Naive B cell (primary cell): ENCODE data around the gene CCNY. TPM values are rescaled to one million over a fixed set of nuclear protein-coding genes. Genes with fewer than 3 reads are reported as not detected.
A peak's percentile ranks its signal among the peaks of the same experiment; 100 is the strongest.

Source experiments
- ATAC-seq, 2 donors: fragments of 150-1000 bp; cut with Tn5 transposase; 2 replicates each; pipeline ENCODE4 v1.10.0; 2021; ENCODE audit warnings: low read depth in 2 of 2, mild to moderate bottlenecking in 2 of 2, moderate library complexity in 2 of 2
- DNase-seq: peaks from one replicate; pipeline ENCODE4 v3.0.0; 2022
- H3K27ac Mint-ChIP-seq, 6 donors: one replicate each; pipeline ENCODE4 v1.8.0; 2020 to 2022; ENCODE audit warnings: mild to moderate bottlenecking in 6 of 6, mixed read lengths in 6 of 6, moderate library complexity in 5 of 6, inconsistent platforms in 2 of 6
- H3K27me3 Mint-ChIP-seq, 3 donors: one replicate each; pipeline ENCODE4 v1.8.0; 2021 to 2022; ENCODE audit warnings: mixed read lengths in 3 of 3, mild to moderate bottlenecking in 1 of 3
- H3K36me3 Mint-ChIP-seq, 2 donors: one replicate each; pipeline ENCODE4 v1.8.0; 2020 to 2022; ENCODE audit warnings: mixed read lengths in 2 of 2, inconsistent platforms in 1 of 2, mild to moderate bottlenecking in 1 of 2
- H3K4me1 Mint-ChIP-seq, 3 donors: one replicate each; pipeline ENCODE4 v1.8.0; 2020 to 2022; ENCODE audit warnings: mixed read lengths in 3 of 3, inconsistent platforms in 1 of 3, mild to moderate bottlenecking in 1 of 3, moderate library complexity in 1 of 3
- H3K4me3 Mint-ChIP-seq, 8 donors: one replicate each; pipeline ENCODE4 v1.8.0; 2020 to 2022; ENCODE audit warnings: mild to moderate bottlenecking in 8 of 8, mixed read lengths in 8 of 8, moderate library complexity in 8 of 8, inconsistent platforms in 2 of 8
- H3K9me3 Mint-ChIP-seq, 7 donors: one replicate each; pipeline ENCODE4 v1.8.0; 2020 to 2022; ENCODE audit warnings: mixed read lengths in 7 of 7, mild to moderate bottlenecking in 5 of 7, inconsistent platforms in 2 of 7, moderate library complexity in 1 of 7
- polyA plus RNA-seq, 6 donors: library from polyadenylated mRNA; unstranded; fragments of 300-500 nt; fragmentation: Illumina TruSeq; gene quantifications; one replicate each; pipeline ENCODE4 v1.2.3, GENCODE V29; 2021; ENCODE audit warnings: low read depth in 6 of 6

CCNY gene
- polyA plus RNA-seq, 6 donors from 2014 or later = 9.4 to 27.7 (median 13.6) TPM

DNA sequence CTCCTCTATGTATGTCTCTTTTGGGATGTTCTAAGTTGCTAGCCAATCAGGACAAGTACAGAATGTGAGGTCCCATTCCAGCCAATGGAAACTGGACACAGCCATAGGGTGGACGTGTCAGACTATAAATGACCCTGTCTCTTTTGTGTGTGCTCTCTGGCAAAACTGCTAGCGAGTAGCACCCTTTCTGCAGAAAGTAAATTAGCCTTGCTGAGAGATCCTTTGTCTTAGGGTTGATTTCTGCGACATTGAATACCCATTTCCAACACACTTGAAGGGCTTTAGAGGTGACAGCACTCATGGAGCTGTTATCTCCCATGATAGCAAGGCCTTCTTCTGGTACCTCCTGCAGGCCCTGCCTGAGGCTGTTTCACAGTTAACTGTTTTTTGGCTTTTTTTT lies 107.5 kb downstream of the CCNY start:
- ATAC-seq (no peak), DNase-seq (no peak)
- Mint-ChIP-seq H3K36me3 (peaks cover 24 to 55% of the 10 kb centered on the region in 2 donors), H3K9me3 (peaks cover 24 to 64% (median 57%) of the 10 kb centered on the region in 7 donors), H3K4me1 (peaks cover 41 to 68% (median 51%) of the 10 kb centered on the region in 3 donors), H3K27ac (peak overlapping the region in 2 of 6 donors; percentile 56 to 57), H3K4me3 (peak overlapping the region in 1 of 8 donors; percentile 10), H3K27me3 (no peaks in the 10 kb centered on the region)

DNA sequence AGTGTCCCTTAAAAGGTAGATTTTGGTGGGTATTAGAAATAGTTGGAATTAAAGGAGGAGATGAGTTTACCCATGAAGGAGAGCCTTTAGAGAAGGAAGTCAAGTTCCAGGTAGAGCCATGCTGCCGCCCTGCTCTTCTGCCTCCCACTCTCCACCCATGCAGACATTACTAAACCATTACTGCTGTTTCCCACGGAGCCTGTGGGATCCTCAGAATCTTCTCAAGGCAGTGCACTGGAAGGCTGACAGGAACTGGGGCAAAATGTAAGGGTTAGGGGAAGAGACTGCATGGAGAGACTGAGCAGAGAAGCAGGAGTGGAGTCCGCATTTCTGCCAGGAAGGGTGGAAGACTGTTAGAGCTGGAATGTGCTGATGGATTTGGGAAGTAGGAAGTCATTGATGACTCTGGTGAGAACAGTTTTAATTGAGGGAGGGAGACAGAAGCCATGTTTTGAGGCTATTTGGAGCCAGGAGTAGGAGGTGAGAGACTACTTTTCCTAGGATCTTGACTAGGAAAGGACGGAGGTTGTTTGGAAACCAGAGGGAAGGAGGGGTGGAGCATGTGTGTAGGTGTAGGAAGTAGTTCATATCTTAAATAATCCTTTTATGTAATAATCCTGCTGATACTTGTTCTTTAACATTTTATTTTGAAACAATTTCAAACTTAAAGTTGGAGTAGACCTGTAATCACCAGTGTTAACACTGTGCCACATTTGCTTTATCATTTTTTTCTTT lies 109.0 kb downstream of the CCNY start:
- ATAC-seq = no peak
- peak overlapping the region in 4 of 6 donors; percentile 2 to 80 (median 36) for H3K27ac Mint-ChIP-seq
- DNase-seq = no peak
- H3K27me3 Mint-ChIP-seq = no peaks in the 10 kb centered on the region
- H3K4me1 Mint-ChIP-seq = peaks cover 48 to 68% (median 64%) of the 10 kb centered on the region in 3 donors
- peaks cover 16 to 54% (median 45%) of the 10 kb centered on the region in 7 donors for H3K9me3 Mint-ChIP-seq
- peak overlapping the region in 4 of 8 donors; percentile 45 to 92 (median 60) for H3K4me3 Mint-ChIP-seq
- peaks cover 16 to 44% of the 10 kb centered on the region in 2 donors for H3K36me3 Mint-ChIP-seq

DNA sequence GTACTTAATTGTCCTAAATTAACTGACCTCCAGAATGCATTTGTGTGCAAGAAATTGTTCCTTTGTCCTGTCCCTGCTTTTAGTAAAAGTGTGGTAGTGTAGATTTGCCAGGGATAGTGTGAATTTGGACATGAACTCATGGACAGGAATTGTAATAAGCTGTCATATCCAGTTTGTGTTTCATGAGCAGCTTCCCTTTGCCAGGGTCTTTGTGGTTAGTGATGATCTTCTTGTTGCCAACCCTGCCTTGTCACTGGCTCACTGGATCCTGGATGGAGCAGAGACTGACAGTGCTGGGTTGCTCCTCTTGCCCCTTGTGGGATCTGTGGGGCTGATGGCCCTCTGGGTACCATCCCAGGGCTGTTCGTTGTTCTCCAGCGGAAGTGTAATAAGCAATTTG lies 110.1 kb downstream of the CCNY start:
- peaks cover 10 to 36% of the 10 kb centered on the region in 2 donors for H3K36me3 Mint-ChIP-seq
- H3K4me1 Mint-ChIP-seq = peaks cover 58 to 69% (median 68%) of the 10 kb centered on the region in 3 donors
- DNase-seq = no peak
- no peaks in the 10 kb centered on the region for H3K27me3 Mint-ChIP-seq
- H3K27ac Mint-ChIP-seq = peak overlapping the region in 1 of 6 donors; percentile 42
- peaks cover 16 to 44% (median 34%) of the 10 kb centered on the region in 7 donors for H3K9me3 Mint-ChIP-seq
- H3K4me3 Mint-ChIP-seq = peak overlapping the region in 4 of 8 donors; percentile 38 to 78 (median 56)
- no peak for ATAC-seq

DNA sequence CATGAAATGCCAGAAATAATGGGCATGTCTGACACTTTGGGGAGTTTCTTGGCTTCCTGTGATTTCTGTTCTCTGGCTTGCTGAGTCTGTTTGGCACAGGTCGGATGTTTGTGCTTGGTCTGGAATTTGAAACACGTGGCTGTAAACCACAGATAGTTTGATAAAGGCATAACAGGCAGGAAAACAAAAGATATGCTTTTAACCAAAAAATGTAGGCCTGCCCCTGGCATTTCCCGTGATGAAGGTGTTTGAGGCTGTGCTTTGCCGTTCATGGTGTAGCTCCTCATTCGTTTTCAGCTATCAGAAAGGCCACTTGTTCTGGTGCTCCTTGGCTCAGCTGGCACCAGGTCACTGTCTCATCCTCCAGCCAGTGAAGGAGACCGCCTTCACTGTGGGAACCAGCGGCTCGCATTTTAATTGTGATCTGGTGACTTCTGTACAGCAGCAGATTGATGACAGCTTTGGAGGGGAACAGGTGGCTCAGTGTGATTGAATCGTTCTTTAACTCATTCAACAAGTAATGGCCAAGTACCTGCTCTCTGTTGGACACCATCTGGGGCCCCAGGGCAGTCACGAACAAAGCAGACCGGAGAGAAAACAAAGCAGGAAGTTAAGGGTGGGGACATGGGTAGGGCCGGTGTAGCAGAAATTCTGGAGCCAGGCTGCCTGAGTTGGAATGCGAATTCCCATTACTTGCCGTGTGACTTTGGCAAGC lies 111.5 kb downstream of the CCNY start:
- Mint-ChIP-seq H3K4me3 (peak overlapping the region in 7 of 8 donors; percentile 26 to 70 (median 57)), H3K27ac (peak overlapping the region; percentile 41 to 92 (median 82)), H3K4me1 (peaks cover 63 to 76% (median 63%) of the 10 kb centered on the region in 3 donors), H3K27me3 (no peaks in the 10 kb centered on the region), H3K36me3 (peaks cover 10 to 22% of the 10 kb centered on the region in 2 donors), H3K9me3 (peaks cover 10 to 31% (median 22%) of the 10 kb centered on the region in 7 donors)
- ATAC-seq (no peak), DNase-seq (no peak)

GRCh38 chr10:35448687-35449662 lies 112.7 kb downstream of the CCNY start:
- Mint-ChIP-seq H3K4me3 (peak overlapping the region in 6 of 8 donors; percentile 13 to 71 (median 34)), H3K27me3 (no peaks in the 10 kb centered on the region), H3K9me3 (peaks cover 9 to 22% (median 15%) of the 10 kb centered on the region in 7 donors), H3K27ac (peak overlapping the region in 5 of 6 donors; percentile 79 to 94 (median 88)), H3K4me1 (peaks cover 66 to 78% (median 66%) of the 10 kb centered on the region in 3 donors), H3K36me3 (peaks cover 10 to 15% of the 10 kb centered on the region in 2 donors)
- ATAC-seq = no peak
- DNase-seq = no peak

- peak overlapping the region in 5 of 8 donors; percentile 14 to 71 (median 34) for H3K4me3 Mint-ChIP-seq
- no peak for DNase-seq
Measured at GRCh38 chr10:35449944-35450343, 113.6 kb downstream of the CCNY start.

GRCh38 chr10:35451151-35452016 lies 115.1 kb downstream of the CCNY start:
- peak; percentile 17 for DNase-seq
- H3K4me3 Mint-ChIP-seq = peak overlapping the region in 6 of 8 donors; percentile 6 to 64 (median 16)
- peaks cover 0 to 5% (median 0%) of the 10 kb centered on the region in 7 donors for H3K9me3 Mint-ChIP-seq
- H3K36me3 Mint-ChIP-seq = no peaks in the 10 kb centered on the region
- H3K27ac Mint-ChIP-seq = peak overlapping the region; percentile 27 to 86 (median 63)
- H3K4me1 Mint-ChIP-seq = peaks cover 60 to 75% (median 73%) of the 10 kb centered on the region in 3 donors
- peak; percentile 84 to 88 for ATAC-seq
- no peaks in the 10 kb centered on the region for H3K27me3 Mint-ChIP-seq

More at GRCh38 chr10:35449944-35450343, 113.6 kb downstream of the CCNY start:
- H3K36me3 Mint-ChIP-seq = peaks cover 5 to 7% of the 10 kb centered on the region in 2 donors
- H3K9me3 Mint-ChIP-seq = peaks cover 6 to 12% (median 7%) of the 10 kb centered on the region in 7 donors
- H3K27me3 Mint-ChIP-seq = no peaks in the 10 kb centered on the region
- peak overlapping the region; percentile 5 to 95 (median 82) for H3K27ac Mint-ChIP-seq
- ATAC-seq = no peak
- H3K4me1 Mint-ChIP-seq = peaks cover 62 to 76% (median 70%) of the 10 kb centered on the region in 3 donors

- peaks cover 62 to 75% (median 71%) of the 10 kb centered on the region in 3 donors for H3K4me1 Mint-ChIP-seq
- DNase-seq = no peak
- no peaks in the 10 kb centered on the region for H3K36me3 Mint-ChIP-seq
- H3K9me3 Mint-ChIP-seq = peaks cover 0 to 5% (median 0%) of the 10 kb centered on the region in 7 donors
- no peak for ATAC-seq
- H3K4me3 Mint-ChIP-seq = no peak overlapping the region
- H3K27me3 Mint-ChIP-seq = no peaks in the 10 kb centered on the region
- peak overlapping the region in 1 of 6 donors; percentile 21 for H3K27ac Mint-ChIP-seq
Measured at GRCh38 chr10:35452171-35452570, 115.9 kb downstream of the CCNY start.

DNA sequence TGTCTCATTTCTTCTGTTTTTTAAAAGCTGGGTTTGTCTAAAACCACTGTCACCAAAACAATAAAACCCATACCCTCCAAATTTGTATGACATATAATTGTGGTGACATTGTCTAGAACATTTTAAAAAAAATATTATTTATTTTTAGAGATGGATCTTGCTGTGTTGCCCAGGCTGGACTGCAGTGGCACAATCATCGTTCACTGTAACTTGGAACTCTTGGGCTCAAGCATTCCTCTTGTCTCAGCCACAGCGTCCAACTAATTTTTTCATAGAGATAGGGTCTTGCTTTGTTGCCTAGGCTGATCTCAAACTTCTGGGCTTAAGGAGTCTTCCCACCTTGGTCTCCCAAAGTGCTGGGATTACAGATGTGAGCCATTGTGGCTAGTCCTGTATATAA lies 116.5 kb downstream of the CCNY start:
- H3K27me3 Mint-ChIP-seq = no peaks in the 10 kb centered on the region
- no peak overlapping the region for H3K4me3 Mint-ChIP-seq
- DNase-seq (no peak), ATAC-seq (no peak)
- peaks cover 60 to 76% (median 74%) of the 10 kb centered on the region in 3 donors for H3K4me1 Mint-ChIP-seq
- no peak overlapping the region for H3K27ac Mint-ChIP-seq
- H3K9me3 Mint-ChIP-seq = peaks cover 0 to 5% (median 0%) of the 10 kb centered on the region in 7 donors
- no peaks in the 10 kb centered on the region for H3K36me3 Mint-ChIP-seq

- DNase-seq (no peak), ATAC-seq (no peak)
- Mint-ChIP-seq H3K27ac (peak overlapping the region in 1 of 6 donors; percentile 34), H3K9me3 (peaks cover 0 to 2% (median 0%) of the 10 kb centered on the region in 7 donors), H3K4me1 (peaks cover 54 to 76% (median 70%) of the 10 kb centered on the region in 3 donors), H3K4me3 (no peak overlapping the region), H3K36me3 (no peaks in the 10 kb centered on the region), H3K27me3 (no peaks in the 10 kb centered on the region)
Measured at GRCh38 chr10:35453855-35454532, 117.7 kb downstream of the CCNY start.

DNA sequence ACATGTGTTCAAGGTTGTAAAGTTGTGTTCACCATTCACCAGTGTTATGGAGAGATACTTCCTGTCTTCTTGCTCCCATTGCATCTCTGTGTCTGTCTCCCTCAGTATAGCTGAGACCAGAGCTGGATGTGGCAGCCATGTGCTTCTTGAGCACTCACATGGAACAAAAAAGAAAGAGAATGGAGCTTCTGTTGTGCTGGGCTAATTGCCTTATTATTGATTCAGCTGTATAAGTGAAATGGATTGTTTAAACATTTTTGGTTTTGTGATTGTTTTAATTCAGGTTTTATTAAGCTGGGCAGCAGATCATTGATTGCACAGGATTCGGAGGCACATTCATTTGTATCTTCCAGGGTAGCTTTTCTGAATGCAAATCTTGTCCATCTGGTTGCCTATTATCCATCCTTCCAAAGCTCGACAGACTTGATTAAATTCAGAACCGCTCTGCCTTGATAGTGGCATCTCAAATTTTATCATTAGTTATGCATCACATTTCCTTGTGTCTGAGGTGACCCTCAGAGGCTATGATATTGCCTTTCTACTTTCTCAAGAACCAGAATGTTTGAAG lies 119.9 kb downstream of the CCNY start:
- H3K9me3 Mint-ChIP-seq = no peaks in the 10 kb centered on the region
- DNase-seq = no peak
- peaks cover 56 to 73% (median 70%) of the 10 kb centered on the region in 3 donors for H3K4me1 Mint-ChIP-seq
- H3K36me3 Mint-ChIP-seq = no peaks in the 10 kb centered on the region
- H3K27ac Mint-ChIP-seq = peak overlapping the region in 1 of 6 donors; percentile 61
- no peak for ATAC-seq
- H3K27me3 Mint-ChIP-seq = no peaks in the 10 kb centered on the region
- H3K4me3 Mint-ChIP-seq = peak overlapping the region in 2 of 8 donors; percentile 6 to 33
